ENCODE measurements around the gene MKI67. TPM values are rescaled to one million over a fixed set of nuclear protein-coding genes. Genes with fewer than 3 reads are reported as not detected.

The MKI67 gene
- total and polyA plus RNA-seq, 8 donors: under 0.01 to 3.1 (median 0.47) TPM

DNA sequence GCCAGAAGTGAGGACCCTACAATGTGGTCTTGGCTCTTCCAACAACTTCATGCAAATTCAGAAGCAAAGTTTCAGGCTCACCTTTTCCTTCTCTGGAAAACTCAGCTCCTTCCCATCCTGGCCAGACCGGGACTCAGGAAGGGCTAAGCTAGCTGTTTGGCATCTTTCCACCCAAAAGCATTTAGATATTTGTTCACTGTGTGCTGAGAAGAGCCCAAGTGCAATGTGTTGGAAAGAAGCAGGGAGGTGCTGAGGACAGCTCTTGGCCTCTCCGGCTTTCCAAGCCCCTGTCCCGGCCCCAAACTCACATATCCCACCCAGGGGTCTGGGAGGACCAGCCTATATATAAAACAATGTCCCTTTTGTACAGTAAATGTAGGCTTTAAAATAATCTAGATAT is 44.5 kb downstream of the MKI67 start:
- TF ChIP-seq, protein P1, sequence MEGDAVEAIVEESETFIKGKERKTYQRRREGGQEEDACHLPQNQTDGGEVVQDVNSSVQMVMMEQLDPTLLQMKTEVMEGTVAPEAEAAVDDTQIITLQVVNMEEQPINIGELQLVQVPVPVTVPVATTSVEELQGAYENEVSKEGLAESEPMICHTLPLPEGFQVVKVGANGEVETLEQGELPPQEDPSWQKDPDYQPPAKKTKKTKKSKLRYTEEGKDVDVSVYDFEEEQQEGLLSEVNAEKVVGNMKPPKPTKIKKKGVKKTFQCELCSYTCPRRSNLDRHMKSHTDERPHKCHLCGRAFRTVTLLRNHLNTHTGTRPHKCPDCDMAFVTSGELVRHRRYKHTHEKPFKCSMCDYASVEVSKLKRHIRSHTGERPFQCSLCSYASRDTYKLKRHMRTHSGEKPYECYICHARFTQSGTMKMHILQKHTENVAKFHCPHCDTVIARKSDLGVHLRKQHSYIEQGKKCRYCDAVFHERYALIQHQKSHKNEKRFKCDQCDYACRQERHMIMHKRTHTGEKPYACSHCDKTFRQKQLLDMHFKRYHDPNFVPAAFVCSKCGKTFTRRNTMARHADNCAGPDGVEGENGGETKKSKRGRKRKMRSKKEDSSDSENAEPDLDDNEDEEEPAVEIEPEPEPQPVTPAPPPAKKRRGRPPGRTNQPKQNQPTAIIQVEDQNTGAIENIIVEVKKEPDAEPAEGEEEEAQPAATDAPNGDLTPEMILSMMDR (IDR thresholded peaks at IDR 0.05): no peak

DNA sequence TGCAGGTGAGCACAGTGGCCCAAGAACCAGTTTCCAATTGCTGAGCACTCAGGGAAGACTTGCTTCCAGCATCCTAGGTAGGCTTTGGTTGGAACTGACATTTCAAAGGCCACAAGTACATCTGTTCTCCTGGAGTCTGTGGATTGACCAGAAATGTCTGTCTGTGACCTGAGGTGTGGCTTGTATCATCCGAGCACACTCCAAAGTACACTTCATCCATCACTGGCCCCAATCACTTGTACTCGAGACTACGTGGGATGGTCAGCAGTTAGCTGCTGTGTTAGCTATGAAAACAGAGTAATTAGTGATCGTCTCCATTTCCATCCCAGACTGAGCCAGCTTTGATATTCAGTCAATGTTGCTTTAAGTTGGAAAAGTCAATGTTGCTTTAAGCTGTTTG is 45.0 kb downstream of the MKI67 start:
- Histone ChIP-seq H3K27ac (no peak overlapping the region), H3K4me1 (no peaks in the 10 kb centered on the region), H3K9me3 (no peaks in the 10 kb centered on the region), H3K4me3 (no peak overlapping the region), H3K36me3 (no peaks in the 10 kb centered on the region), H3K27me3 (no peaks in the 10 kb centered on the region)
- FAIRE-seq (no peak), ATAC-seq (no peak), DNase-seq (no peak)
- TF ChIP-seq, protein P1 (IDR thresholded peaks at IDR 0.05): no peak
- intact Hi-C loops (cut with DNase I): loop anchor here in 1 of 3 donors (10.0 kb wide), 1 partner anchor 64 kb away; no protein-coding TSS in a partner anchor
- 42 to 61% methylated on average over 4 of the region's 4 CpGs for WGBS, 2 donors

More for the DNA sequence above, 44.5 kb downstream of the MKI67 start:
- ATAC-seq (no peak), DNase-seq (no peak), FAIRE-seq (no peak)
- Histone ChIP-seq H3K27me3 (no peaks in the 10 kb centered on the region), H3K36me3 (no peaks in the 10 kb centered on the region), H3K4me3 (no peak overlapping the region), H3K27ac (no peak overlapping the region), H3K4me1 (no peaks in the 10 kb centered on the region), H3K9me3 (no peaks in the 10 kb centered on the region)
- intact Hi-C loops (cut with DNase I): loop anchor here in 1 of 3 donors (10.0 kb wide), 1 partner anchor 63 kb away; no protein-coding TSS in a partner anchor
- 28 to 38% methylated on average over 3 of the region's 3 CpGs for WGBS, 2 donors

DNA sequence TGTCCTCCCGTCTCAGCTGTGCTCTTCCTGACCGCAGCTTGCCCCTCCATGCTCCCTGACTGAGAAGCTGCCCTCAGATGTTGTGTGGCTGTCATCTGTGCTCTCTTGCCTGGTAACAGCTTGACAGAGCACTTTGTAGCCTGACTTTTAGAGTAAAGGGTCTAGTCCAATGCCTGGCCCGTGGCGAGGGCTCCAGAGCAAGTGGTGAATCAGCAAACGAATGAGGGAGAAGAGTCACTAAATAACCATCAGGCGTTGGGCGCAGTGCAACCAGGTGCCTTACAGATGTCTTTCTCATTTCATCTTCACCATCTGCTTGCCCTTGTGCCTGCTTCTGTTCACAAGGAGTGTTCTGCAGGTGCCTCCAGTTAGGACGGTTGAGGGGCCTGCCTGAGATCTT is 45.6 kb downstream of the MKI67 start:
- no peak overlapping the region for H3K4me3 ChIP-seq
- WGBS, 2 donors: 71 to 76% methylated on average over 8 of the region's 8 CpGs
- H3K4me1 ChIP-seq: no peaks in the 10 kb centered on the region
- TF ChIP-seq, protein P1 (IDR thresholded peaks at IDR 0.05): no peak
- intact Hi-C loops (cut with DNase I): loop anchor here in 1 of 3 donors (10.0 kb wide), 1 partner anchor 64 kb away; no protein-coding TSS in a partner anchor
- H3K36me3 ChIP-seq: no peaks in the 10 kb centered on the region
- H3K27me3 ChIP-seq: no peaks in the 10 kb centered on the region
- FAIRE-seq: no peak
- ATAC-seq: no peak
- DNase-seq: no peak
- no peaks in the 10 kb centered on the region for H3K9me3 ChIP-seq
- no peak overlapping the region for H3K27ac ChIP-seq

- Histone ChIP-seq H3K36me3 (no peaks in the 10 kb centered on the region), H3K27ac (no peak overlapping the region), H3K9me3 (no peaks in the 10 kb centered on the region), H3K4me1 (no peaks in the 10 kb centered on the region), H3K4me3 (no peak overlapping the region), H3K27me3 (no peaks in the 10 kb centered on the region)
- no peak for DNase-seq
- TF ChIP-seq, protein P1 (IDR thresholded peaks at IDR 0.05): no peak
- WGBS, 2 donors: 54 to 63% methylated on average over 13 of the region's 13 CpGs
- intact Hi-C loops (cut with DNase I): loop anchor here in 1 of 3 donors (10.0 kb wide), 1 partner anchor 65 kb away; no protein-coding TSS in a partner anchor
- no peak for ATAC-seq
- no peak for FAIRE-seq
Observed at GRCh38 chr10:128080231-128080630, 46.0 kb downstream of the MKI67 start.

All from pancreas (tissue), 10 donors.